ENCODE results near the gene ADGRA1. TPM values are rescaled to one million over a fixed set of nuclear protein-coding genes. Genes with fewer than 3 reads are reported as not detected.

ADGRA1 gene
- total and polyA plus RNA-seq, 2 of the 8 experiments (the other 6 are each of a cell fraction or from before 2014, with no cell fraction given): 0.17 to 0.21 TPM

DNA sequence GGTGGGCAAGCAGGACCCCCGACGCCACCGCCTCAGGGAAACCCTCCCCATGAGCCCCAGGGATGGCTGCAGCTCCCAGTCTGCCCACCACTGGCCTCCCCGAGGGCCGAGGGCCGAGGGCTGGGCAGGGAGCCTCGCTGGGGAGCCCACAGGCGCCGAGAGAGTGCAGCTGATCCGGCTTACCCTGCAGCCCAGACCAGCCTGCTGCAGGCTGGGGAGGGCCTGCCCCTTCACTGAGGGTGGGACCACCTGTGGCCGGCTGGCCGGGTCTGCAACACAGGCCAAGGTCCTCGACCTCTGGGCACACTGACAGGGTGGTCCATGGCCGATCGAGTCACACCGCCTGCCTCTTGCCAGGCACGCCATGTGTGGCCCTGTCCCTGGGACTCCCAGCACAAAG lies 27.3 kb upstream of the ADGRA1 start:
- Histone ChIP-seq H3K14ac (ENCODE audit: insufficient read length) (no peak overlapping the region), H3K27me3 (replicated peaks in 1 of 4; ENCODE audit: control insufficient read depth in 3 of 4, extremely low read depth in 1 of 4, insufficient read depth in 3 of 4, low read length in 3 of 4) (no peaks in the 10 kb centered on the region), H2BK120ac (replicated peaks; ENCODE audit: low read depth, low read length) (no peak overlapping the region), H4K91ac (replicated peaks; ENCODE audit: insufficient read length, low read length) (no peak overlapping the region), H2BK5ac (ENCODE audit: low read depth, low read length) (no peak overlapping the region), H4K8ac (ENCODE audit: extremely low read depth, insufficient read depth, low read length) (peak overlapping the region; percentile 68; the same call in 1 of the 2 replicates), H3K56ac (replicated peaks; ENCODE audit: insufficient read length, low read depth, low read length) (no peak overlapping the region), H3K4me2 (ENCODE audit: insufficient read depth in 1 of 2, low read depth in 2 of 2, low read length in 2 of 2) (no peak overlapping the region), H2BK20ac (ENCODE audit: low read length) (no peak overlapping the region), H4K5ac (ENCODE audit: insufficient read length, low read depth, low read length) (no peak overlapping the region), H2AFZ (ENCODE audit: low read length) (no peak overlapping the region), H3K4ac (replicated peaks; ENCODE audit: insufficient read length, low read depth, low read length) (no peak overlapping the region), H3K79me1 (ENCODE audit: low read depth, low read length) (no peaks in the 10 kb centered on the region), H4K20me1 (replicated peaks in 1 of 2; ENCODE audit: control insufficient read depth in 1 of 2, insufficient read depth in 2 of 2, low read length in 2 of 2) (no peaks in the 10 kb centered on the region), H3K79me2 (ENCODE audit: control insufficient read depth in 1 of 2, insufficient read depth in 2 of 2, low read length in 2 of 2) (no peaks in the 10 kb centered on the region), H3K23me2 (ENCODE audit: low read depth, low read length) (peaks cover 2% of the 10 kb centered on the region; the same call in 1 of the 2 replicates), H2BK15ac (ENCODE audit: low read length) (no peak overlapping the region), H3K18ac (ENCODE audit: extremely low read depth, low read length) (no peak overlapping the region), H3K4me1 (replicated peaks in 1 of 4; ENCODE audit: control insufficient read depth in 3 of 4, insufficient read depth in 4 of 4, low read length in 3 of 4) (no peaks in the 10 kb centered on the region), H3K9ac (replicated peaks in 1 of 4; ENCODE audit: extremely low read depth in 1 of 4, low read depth in 3 of 4, low read length in 3 of 4) (no peak overlapping the region), H3K36me3 (ENCODE audit: control insufficient read depth in 2 of 4, insufficient read depth in 4 of 4, low read length in 3 of 4) (no peaks in the 10 kb centered on the region), H3K27ac (ENCODE audit: low read depth, low read length) (no peak overlapping the region), H2AK5ac (ENCODE audit: low read depth, low read length) (no peak overlapping the region), H3K9me3 (ENCODE audit: insufficient read depth in 2 of 2, low read depth in 1 of 2, low read length in 1 of 2) (no peaks in the 10 kb centered on the region; a peak in 1 of 4 replicates), H2BK12ac (ENCODE audit: low read depth, low read length) (no peak overlapping the region), H3K4me3 (ENCODE audit: extremely low read depth in 1 of 4, insufficient read depth in 2 of 4, low read depth in 3 of 4, low read length in 4 of 4) (no peak overlapping the region), H3K23ac (ENCODE audit: insufficient read length) (no peak overlapping the region)
- TF ChIP-seq SRF (IDR thresholded peaks at IDR 0.05; ENCODE audit: low read depth, low read length): no peak
- TF ChIP-seq GTF2F1 (IDR thresholded peaks at IDR 0.05; ENCODE audit: borderline replicate concordance, low read depth, low read length): no peak
- TF ChIP-seq, protein P1, sequence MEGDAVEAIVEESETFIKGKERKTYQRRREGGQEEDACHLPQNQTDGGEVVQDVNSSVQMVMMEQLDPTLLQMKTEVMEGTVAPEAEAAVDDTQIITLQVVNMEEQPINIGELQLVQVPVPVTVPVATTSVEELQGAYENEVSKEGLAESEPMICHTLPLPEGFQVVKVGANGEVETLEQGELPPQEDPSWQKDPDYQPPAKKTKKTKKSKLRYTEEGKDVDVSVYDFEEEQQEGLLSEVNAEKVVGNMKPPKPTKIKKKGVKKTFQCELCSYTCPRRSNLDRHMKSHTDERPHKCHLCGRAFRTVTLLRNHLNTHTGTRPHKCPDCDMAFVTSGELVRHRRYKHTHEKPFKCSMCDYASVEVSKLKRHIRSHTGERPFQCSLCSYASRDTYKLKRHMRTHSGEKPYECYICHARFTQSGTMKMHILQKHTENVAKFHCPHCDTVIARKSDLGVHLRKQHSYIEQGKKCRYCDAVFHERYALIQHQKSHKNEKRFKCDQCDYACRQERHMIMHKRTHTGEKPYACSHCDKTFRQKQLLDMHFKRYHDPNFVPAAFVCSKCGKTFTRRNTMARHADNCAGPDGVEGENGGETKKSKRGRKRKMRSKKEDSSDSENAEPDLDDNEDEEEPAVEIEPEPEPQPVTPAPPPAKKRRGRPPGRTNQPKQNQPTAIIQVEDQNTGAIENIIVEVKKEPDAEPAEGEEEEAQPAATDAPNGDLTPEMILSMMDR (IDR thresholded peaks at IDR 0.05; ENCODE audit: control extremely low read depth in 1 of 3, insufficient read depth in 1 of 3, low read depth in 1 of 3, low read length in 3 of 3): no peak
- TF ChIP-seq RFX5 (IDR thresholded peaks at IDR 0.05; ENCODE audit: borderline replicate concordance, low read depth, low read length): no peak
- no peak for TF ChIP-seq CHD2 (IDR thresholded peaks at IDR 0.05; ENCODE audit: low read length)
- no peak for TF ChIP-seq GABPA (IDR thresholded peaks at IDR 0.05; ENCODE audit: borderline replicate concordance, insufficient read depth, low read length)
- ChIA-PET CTCF (ENCODE audit: partially characterized antibody) (interaction anchor here (1.0 to 2.2 kb wide), 4 partner anchors 10 to 83 kb away, joined by 3 to 5 read pairs (median 4); no protein-coding TSS in a partner anchor), POLR2A (ENCODE audit: partially characterized antibody) (interaction anchor here (1.2 kb wide), 1 partner anchor 12 kb away, joined by 3 read pairs; no protein-coding TSS in a partner anchor)
- WGBS, 2 experiments (ENCODE audit: extremely low coverage in 1 of 2, insufficient coverage in 1 of 2, insufficient read length in 1 of 2, insufficient replicate concordance in 2 of 2, low coverage in 1 of 2, low lambda C conversion rate in 2 of 2, missing lambda C conversion rate in 1 of 2): 98% methylated on average over 14 of the region's 17 CpGs; no CpG with 5 or more reads in 1 of the 2 experiments
- no peak for DNase-seq (ENCODE audit: low read depth in 1 of 2, low spot score in 2 of 2)
- no peak for FAIRE-seq
